Right hindlimb (tissue), 1 donor: Measurements from ENCODE around the gene DPH7.
A peak's percentile ranks its signal among the peaks of the same experiment; 100 is the strongest.
"Not testable (repeated sequence)": the region's sequence is repeated elsewhere in the genome, so short reads cannot be mapped to it uniquely, and the experiment has no call there.

Experiments
- DNase-seq: peaks from one replicate; pipeline ENCODE4 v3.0.0-alpha.2; 2018

The DPH7 gene

GRCh38 chr9:137545123-137545522 is 33.6 kb downstream of the DPH7 start:
- DNase-seq: no peak

GRCh38 chr9:137544176-137544760 is 34.5 kb downstream of the DPH7 start:
- DNase-seq: no peak

- DNase-seq: no peak
Observed at GRCh38 chr9:137543237-137543963, 35.3 kb downstream of the DPH7 start.

GRCh38 chr9:137542486-137542885 is 36.2 kb downstream of the DPH7 start:
- DNase-seq: no peak

- DNase-seq: no peak
Observed at GRCh38 chr9:137540536-137540935, 38.2 kb downstream of the DPH7 start.

- DNase-seq: no peak
Observed at GRCh38 chr9:137538058-137538457, 40.7 kb downstream of the DPH7 start.

- not testable (repeated sequence) for DNase-seq
Observed at GRCh38 chr9:137536594-137537131, 42.1 kb downstream of the DPH7 start.

GRCh38 chr9:137535120-137535428 is 43.7 kb downstream of the DPH7 start:
- DNase-seq: no peak

GRCh38 chr9:137534256-137535119 is 44.2 kb downstream of the DPH7 start:
- DNase-seq: peak; percentile 49

GRCh38 chr9:137532891-137533468 is 45.7 kb downstream of the DPH7 start:
- not testable (repeated sequence) for DNase-seq

- no peak for DNase-seq
Observed at GRCh38 chr9:137531099-137531765, 47.5 kb downstream of the DPH7 start.

- no peak for DNase-seq
Observed at GRCh38 chr9:137530331-137530730, 48.4 kb downstream of the DPH7 start.

GRCh38 chr9:137524981-137525317 is 53.8 kb downstream of the DPH7 start:
- DNase-seq: no peak

GRCh38 chr9:137524161-137524980 is 54.4 kb downstream of the DPH7 start:
- DNase-seq: no peak

GRCh38 chr9:137522746-137523455 is 55.8 kb downstream of the DPH7 start:
- DNase-seq: no peak

GRCh38 chr9:137521405-137521985 is 57.2 kb downstream of the DPH7 start:
- DNase-seq: no peak

- no peak for DNase-seq
Observed at GRCh38 chr9:137520614-137521404, 57.9 kb downstream of the DPH7 start.

- no peak for DNase-seq
Observed at GRCh38 chr9:137519553-137519952, 59.2 kb downstream of the DPH7 start.

GRCh38 chr9:137518661-137519459 is 59.9 kb downstream of the DPH7 start:
- DNase-seq: not testable (repeated sequence)
